ENCODE results near the gene MGAT5.

The MGAT5 gene

GRCh38 chr2:134232461-134232860 lies 21.4 kb upstream of the MGAT5 start:
- DNase-seq = peak; percentile 37

- peak; percentile 72 for DNase-seq
Observed at GRCh38 chr2:134232868-134233727, 20.8 kb upstream of the MGAT5 start.

- no peak for DNase-seq
Observed at GRCh38 chr2:134233728-134234136, 20.1 kb upstream of the MGAT5 start.

GRCh38 chr2:134234535-134234934 lies 19.3 kb upstream of the MGAT5 start:
- no peak for DNase-seq

- no peak for DNase-seq
Observed at GRCh38 chr2:134235510-134236144, 18.2 kb upstream of the MGAT5 start.

GRCh38 chr2:134238371-134238770 lies 15.5 kb upstream of the MGAT5 start:
- no peak for DNase-seq

- no peak for DNase-seq
Observed at GRCh38 chr2:134240061-134240460, 13.8 kb upstream of the MGAT5 start.

- no peak for DNase-seq
Observed at GRCh38 chr2:134241911-134242310, 12.0 kb upstream of the MGAT5 start.

GRCh38 chr2:134243244-134243643 lies 10.6 kb upstream of the MGAT5 start:
- DNase-seq = no peak

GRCh38 chr2:134244086-134244485 lies 9.8 kb upstream of the MGAT5 start:
- DNase-seq = no peak

GRCh38 chr2:134244587-134244986 lies 9.3 kb upstream of the MGAT5 start:
- DNase-seq = no peak

- DNase-seq = peak; percentile 90
Observed at GRCh38 chr2:134245340-134245984, 8.4 kb upstream of the MGAT5 start.

GRCh38 chr2:134246154-134246874 lies 7.6 kb upstream of the MGAT5 start:
- DNase-seq = no peak

- no peak for DNase-seq
Observed at GRCh38 chr2:134247679-134248078, 6.2 kb upstream of the MGAT5 start.

- no peak for DNase-seq
Observed at GRCh38 chr2:134248913-134249312, 5.0 kb upstream of the MGAT5 start.

- peak; percentile 50 for DNase-seq
Observed at GRCh38 chr2:134249755-134250154, 4.1 kb upstream of the MGAT5 start.

GRCh38 chr2:134250840-134251461 lies 2.9 kb upstream of the MGAT5 start:
- peak; percentile 33 for DNase-seq

GRCh38 chr2:134252092-134252750 lies 1.7 kb upstream of the MGAT5 start:
- DNase-seq = no peak

- no peak for DNase-seq
Observed at GRCh38 chr2:134253117-134253704, 661 bp upstream of the MGAT5 start.

- no peak for DNase-seq
Observed at GRCh38 chr2:134254824-134255223, 952 bp downstream of the MGAT5 start.

- no peak for DNase-seq
Observed at GRCh38 chr2:134256956-134257355, 3.1 kb downstream of the MGAT5 start.

- no peak for DNase-seq
Observed at GRCh38 chr2:134257509-134257908, 3.6 kb downstream of the MGAT5 start.

All from hematopoietic multipotent progenitor cell treated with erythropoietin and hydrocortisone succinate and interleukin-3 and kit ligand, for 4 days (in vitro differentiated cells).